CD4-positive, alpha-beta T cell treated with Interleukin-4 for 1 hour (primary cell): ENCODE results near the gene PIK3C2B.
A peak's percentile ranks its signal among the peaks of the same experiment; 100 is the strongest.
"Not testable (repeated sequence)": the region's sequence is repeated elsewhere in the genome, so short reads cannot be mapped to it uniquely, and the experiment has no call there.

ENCODE experiments used
- DNase-seq, 2 donors: peaks; one replicate each; pipeline ENCODE4 v3.0.0-alpha.2; 2020 to 2022

The PIK3C2B gene

DNA sequence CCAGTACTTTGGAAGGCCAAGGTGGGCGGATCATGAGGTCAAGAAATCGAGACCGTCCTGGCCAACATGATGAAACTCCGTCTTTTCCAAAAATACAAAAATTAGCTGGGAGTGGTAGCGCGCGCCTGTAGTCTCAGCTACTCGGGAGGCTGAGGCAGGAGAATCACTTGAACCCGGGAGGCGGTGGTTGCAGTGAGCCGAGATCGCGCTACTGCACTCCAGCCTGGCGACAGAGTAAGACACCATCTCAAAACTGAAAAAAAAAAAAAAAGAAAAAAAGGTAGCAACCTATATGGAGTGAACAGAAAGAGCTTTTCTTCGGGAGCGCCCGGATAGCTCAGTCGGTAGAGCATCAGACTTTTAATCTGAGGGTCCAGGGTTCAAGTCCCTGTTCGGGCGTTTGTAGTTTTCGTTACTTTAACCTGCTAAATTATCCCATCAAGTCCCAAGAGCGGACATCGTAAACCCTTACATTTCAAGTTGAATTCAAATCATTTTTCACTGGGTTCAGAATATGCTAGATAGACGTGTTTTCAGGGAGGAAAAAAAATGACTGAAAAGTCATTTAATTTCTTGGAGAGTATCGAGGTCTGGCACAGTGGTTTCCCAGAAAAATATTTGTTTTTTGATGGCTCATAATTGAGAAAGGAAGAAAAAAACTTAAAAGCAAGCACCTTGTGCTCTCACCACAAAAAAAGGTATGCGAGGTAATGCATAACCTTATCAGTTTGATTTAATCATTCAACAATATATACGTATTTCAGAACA is 11.8 kb upstream of the PIK3C2B start:
- DNase-seq = peak; percentile 84 to 86

DNA sequence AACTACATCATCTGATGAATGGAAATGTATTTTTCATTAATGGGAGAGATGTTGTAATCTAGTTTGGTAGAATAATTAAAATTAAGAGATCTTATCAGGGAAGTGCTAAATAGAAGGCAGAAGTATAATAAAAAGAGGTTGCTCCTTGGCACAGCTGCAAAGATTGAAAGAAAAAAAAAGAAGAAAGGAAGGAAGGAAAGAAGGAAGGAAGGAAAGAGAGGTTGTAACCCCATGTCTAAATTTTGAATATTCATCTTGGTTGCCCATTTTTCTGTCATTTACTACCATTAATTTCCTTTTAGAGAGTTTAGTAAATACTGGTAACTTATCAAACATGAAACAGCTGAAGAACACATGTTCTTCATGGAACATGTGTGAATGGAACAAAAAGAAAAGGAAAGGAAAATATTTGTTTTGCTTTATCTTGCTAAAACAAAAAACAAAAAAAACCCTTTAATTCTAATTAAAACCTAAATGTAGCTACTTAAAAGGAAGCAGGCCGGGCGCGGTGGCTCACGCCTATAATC is 11.1 kb upstream of the PIK3C2B start:
- no peak for DNase-seq

DNA sequence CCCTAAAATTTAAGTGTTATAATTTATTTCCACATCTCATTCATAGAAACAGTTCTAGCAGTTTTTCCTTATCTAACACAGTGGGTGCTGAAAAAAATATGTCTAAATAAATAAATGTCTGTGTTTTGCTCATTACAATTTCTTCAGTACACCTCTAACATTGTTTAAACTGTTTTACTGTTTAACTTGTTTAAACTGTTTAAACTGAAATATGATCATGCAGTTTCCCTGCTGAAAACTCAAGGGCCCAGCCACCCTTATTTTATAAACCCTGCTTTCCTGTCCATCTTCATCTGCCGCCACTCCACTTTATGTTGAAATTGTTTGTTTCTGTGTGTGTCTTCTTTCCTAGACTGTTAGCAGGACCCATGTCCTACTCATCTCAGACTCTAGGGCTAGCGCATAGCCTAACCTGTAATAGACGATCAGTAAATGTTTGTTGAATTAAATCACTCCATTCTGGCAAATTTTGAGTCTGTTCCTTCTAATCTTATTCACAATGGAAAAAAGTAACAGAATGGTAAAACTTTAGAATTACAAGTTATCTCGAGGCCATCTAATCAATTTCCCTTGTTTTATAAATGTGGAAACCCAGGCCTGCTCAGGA is 9.4 kb upstream of the PIK3C2B start:
- no peak for DNase-seq

DNA sequence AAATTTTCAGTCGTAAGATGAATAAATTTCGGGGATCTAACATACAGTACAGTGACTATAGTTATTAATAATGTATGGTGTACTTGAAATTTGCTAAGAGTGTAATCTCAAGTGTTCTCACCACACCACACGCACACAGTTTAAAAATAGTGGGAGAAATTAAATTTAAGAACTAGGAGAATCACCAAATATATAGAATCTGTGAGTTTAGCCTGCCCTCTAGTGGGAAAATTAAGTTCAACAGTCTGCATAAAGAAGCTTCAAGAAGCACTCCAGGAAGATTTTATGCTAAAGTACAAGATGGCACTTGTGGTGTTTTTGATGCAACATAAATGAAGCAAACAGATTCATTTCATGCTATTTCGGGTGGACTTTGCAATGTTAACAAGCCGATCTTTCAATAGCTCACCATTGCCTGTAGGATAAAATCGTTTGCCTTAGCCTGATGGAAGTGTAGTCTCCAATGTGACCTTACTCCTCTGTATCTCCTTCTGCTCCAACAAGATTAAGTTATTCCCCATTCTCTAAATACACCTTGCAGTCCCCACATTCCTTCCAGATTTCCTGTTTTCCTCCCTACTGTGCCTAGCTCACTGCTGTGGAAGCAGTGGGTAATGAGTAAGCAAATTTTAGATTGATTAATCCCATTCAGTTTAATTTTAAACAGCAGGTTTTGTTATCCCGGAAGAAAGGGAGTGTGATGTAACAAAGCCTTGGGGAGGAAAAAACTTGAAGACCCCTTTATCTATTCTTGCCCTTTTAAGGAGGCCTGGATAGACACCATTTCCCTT is 8.7 kb upstream of the PIK3C2B start:
- peak in 1 of 2 donors; percentile 85 for DNase-seq

DNA sequence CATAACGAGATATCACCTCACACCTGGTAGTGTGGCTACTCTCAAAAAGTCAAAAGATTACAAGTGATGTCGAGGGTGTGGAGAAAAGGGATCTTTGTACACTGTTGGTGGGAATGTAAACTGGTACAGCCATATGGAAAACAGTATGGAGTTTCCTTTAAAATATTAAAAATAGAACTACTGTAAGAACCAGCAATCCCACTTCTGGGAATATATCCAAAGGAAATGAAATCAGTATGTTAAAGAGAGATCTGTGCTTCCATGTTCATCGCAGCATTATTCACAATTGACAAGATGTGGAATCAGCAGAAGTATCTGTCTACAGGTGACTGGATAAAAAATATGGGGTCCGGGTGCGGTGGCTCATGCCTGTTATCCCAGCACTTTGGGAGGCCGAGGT is 7.6 kb upstream of the PIK3C2B start:
- no peak for DNase-seq

DNA sequence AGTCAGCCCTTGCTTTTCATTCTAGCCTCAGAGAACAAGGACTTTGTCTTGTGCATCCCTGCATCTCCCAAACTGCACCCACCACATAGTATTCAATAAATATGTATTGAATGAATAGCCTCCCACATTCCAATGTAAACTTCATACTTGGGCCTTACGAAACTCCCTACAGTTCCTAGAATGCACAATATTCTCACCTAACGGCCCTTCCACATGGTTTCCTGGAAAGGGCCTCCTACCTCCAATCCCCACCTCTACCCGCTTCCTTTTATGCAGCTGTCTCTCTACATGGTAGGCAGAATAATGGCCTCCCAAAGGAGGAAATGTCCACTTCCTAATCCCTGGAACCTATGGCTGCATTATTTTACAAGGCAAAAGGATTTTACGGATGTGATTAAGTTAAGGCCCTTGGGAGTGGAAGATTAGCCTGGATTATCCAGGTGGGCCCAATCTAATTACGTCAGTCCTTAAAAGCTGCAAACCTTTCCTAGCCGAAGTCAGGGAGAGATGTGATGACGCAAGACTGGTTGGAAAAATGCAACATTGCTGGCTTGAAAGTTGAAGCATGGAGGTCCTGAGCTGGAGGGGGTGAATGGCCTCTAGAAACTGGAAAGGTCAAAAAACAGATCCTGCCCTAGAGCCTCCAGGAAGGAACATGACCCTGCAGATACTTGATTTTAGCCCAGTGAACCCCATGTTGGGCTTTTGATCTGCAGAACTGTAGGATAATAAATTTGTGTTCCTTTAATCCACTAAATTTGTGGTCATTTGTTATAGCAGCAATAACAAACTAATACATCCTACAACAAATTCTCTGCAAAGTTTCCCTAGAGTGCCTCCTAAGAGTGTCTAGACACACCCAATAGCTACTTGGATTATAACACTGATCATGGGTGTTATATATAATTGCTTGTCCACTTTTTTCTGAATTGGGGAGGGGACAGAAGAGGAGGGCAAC is 5.2 kb upstream of the PIK3C2B start:
- no peak for DNase-seq

DNA sequence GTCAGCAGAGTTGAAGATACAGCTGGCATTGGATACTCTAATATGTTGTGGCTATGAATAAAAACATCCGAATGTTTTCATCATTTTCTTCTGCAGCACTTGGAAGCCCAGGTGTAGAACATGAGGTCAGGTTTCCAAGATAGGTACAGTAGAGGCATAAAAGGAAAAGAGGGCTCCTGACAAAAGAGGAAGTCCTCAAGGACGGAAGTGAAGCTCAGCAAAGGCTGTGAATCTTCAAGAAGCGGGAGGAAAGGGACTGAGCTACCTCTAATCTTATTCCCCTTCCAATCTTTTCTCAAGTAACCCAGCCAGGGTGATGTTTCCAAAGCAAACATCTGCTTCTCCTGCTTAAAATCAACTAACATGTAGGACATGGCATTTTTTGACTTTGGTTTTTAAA is 4.4 kb upstream of the PIK3C2B start:
- no peak for DNase-seq

DNA sequence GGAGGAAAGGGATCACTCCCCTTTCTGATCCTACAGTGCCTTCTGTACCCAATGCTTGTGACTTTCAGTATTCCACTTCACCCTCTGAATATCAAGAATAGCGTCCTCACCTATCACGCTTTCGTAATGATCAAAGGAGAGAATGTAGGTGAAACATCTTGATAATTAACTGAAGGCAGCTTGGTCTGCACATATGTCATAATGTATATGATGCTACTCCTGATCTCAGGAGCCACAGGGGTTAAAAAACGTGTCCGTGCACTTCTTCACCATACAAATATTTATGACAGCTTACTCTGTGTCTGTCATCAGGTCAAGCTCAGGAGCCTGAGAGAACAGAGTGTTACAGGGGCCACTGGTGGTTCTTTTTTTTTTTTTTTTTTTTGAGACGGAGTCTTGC is 1.2 kb upstream of the PIK3C2B start:
- DNase-seq = no peak

DNA sequence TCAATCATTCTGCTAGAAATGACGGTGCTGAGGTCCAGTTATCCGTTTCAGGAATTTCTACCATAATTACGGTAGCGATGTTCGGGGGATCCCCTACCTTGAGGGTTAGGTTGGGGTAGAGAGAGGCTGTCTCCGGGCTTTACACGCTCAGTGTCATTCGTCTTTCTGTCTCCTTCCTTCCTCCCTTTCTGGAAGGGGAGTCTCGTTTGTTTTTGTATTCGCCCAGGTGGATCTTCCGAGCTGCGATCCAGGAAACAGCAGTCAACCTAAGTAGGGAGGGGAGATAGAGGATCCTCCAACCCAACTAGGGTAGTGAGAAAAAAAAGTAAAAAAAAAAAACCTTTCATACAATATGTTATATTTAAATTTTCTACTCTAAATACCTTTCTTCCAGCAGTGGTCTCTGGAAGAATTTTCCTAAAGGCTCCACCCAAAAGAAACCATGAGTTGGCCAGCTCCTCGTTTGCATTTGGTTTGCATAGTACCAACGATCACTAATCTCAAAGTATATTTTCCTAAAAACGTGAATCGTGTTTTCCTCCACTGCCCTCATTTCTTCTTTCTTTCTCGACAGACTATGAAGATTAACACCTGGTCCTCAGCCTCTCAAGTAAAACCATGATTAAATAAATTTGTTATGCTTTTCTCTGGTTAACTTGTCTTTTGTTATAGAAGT is 611 bp upstream of the PIK3C2B start:
- DNase-seq = peak in 1 of 2 donors; percentile 59

DNA sequence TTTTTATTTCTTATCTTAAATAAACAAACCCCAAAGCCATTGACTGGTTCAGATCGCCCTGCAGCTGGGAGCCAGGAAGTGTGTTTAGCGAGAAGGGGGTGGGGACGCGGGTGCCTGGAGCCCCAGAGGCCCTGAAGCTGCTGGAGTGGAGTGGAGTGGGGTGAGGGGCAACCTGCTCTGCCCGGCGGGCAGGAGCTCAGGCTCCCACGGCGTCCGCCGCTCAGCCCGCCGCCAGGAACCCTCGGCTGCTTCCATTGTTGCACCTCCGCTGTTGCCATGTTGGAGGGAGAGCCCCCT is 673 bp downstream of the PIK3C2B start:
- peak; percentile 38 to 66 for DNase-seq

DNA sequence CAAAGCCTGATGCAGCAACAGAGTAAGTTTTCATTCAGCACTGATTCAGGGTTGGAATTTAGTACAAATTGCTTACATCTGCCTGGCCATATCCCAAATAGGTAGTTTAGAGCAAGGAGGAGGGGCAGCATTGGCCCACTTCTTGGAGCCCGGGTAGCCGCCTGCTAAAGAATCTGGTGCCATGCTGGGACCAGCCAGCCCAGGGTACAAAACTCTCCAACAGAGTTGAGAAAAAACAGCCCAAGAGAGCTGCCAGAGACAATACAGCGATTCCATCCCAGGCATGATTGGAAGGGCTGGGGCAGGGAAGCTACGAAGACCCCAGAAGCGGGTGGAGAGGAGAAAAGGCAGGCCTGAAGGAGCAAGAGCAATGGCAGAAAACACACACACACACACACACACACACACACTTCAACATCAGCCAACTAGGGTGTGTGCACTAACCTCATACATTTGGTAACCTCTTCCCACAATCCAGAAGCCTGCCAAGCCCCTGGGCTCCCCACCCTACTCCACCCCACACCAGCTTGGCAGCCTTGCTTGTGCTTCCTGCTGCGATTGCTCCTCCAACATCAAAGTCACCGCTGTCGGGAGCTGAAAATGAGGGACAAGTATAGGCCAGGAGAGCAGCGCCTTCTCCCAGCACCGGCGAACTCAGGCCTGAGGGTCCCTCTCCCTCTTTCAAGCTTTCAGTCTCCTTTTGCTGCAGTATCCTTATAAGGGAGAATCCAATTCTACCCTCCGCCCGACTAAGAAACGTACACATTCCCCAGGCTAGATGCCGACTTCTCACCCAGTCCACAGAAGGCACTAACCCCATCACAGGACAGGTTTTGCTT is 1.2 kb downstream of the PIK3C2B start:
- no peak for DNase-seq

DNA sequence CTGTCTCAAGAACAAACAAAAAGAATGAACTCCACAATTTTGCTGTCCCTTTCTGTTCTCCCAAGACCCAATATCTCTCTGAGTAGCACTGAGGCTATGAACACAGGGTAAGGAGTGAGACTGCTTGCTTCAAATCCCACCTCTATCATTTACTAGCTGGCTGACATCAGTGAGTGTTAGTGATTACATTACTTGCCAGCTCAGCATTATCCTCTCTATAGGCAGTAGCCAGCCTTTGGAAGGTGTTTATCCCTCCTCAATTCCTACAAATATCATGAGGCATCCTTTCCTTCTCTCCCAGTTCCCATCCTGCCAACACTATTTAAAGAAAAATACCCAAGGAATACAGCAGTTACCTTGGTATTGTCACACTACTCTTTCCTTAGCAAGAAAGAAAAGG is 3.0 kb downstream of the PIK3C2B start:
- no peak for DNase-seq

DNA sequence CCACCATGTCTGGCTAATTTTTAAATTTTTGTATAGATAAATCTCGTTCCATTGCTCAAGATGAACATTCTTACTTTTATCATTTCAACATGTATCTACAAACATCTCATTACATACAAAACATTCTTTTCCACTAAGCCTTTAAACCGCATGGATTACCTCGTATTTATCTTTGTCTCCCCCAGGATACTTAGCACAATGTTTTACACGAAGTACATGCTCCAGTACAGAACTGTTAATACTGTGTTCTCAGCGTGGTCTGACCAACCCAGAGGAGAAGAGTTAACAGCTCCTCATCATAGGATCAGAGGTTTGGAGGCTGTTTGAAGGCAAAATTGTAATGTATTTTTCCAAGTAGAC is 7.4 kb downstream of the PIK3C2B start:
- DNase-seq = no peak

DNA sequence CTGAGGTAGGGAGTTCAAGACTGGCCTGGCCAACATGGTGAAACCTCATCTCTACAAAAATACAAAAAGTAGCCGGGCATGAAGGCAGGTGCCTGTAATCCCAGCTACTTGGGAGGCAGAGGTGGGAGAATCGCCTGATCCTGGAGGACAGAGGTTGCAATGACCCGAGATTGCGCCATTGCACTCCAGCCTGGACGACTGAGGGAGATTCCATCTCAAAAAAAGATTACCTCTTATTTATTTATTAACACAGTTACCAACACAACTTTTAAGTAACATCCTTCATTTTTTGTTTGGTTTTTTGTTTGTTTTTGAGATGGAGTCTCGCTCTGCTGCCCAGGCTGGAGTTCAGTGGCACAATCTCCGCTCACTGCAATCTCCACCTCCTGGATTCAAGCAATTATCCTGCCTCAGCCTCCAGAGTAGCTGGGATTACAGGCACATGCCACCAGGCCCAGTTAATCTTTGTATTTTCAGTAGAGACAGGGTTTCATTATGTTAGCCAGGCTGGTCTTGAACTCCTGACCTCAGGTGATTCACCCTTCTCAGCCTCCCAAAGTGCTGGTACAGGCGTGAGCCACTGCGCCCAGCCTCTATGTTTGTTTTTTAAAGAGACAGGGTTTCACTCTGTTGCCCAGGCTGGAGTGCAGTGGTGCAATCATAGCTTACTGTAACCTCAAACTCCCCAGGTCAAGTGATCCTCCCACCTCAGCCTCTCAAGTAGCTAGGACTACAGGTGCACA is 7.9 kb downstream of the PIK3C2B start:
- DNase-seq = not testable (repeated sequence)

DNA sequence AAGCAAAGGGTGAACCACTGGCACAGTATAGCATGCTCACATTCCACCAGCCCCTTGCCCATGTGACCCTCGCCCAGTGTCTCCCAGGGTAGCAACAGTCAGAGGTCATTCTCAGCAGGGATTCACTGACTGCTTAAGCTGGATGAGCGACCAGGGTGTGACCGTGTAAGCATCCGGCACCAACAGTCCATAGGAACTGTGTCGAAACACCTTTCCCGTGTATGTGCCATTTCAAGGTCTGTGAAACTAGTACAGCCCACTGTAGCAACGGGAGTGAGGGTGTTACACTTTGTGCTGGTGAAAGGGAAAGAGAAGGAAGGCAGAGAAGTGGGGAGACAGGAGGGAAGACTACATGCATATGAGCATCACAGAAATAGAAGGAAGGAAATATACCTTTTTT is 10.8 kb downstream of the PIK3C2B start:
- no peak for DNase-seq

DNA sequence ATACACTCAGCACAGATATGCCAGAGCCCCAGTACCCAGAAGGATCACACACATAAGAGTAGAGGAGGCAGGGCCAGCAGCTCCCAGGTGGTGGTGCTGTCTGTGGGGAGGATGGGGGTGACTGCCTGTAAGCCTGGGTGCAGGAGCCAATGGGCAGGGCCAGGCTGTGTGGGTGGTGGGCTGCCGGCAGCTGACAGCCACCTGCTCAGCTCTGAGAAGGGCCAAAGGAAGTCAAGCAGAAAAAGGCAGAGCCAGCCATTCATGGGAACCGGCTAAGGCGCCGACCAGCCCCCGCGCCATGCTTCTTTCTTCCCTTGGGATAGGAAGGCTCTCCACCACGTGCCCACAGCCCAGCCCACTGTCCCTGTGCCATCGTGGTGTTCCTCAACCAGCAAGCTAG is 14.1 kb downstream of the PIK3C2B start:
- peak in 1 of 2 donors; percentile 16 for DNase-seq

DNA sequence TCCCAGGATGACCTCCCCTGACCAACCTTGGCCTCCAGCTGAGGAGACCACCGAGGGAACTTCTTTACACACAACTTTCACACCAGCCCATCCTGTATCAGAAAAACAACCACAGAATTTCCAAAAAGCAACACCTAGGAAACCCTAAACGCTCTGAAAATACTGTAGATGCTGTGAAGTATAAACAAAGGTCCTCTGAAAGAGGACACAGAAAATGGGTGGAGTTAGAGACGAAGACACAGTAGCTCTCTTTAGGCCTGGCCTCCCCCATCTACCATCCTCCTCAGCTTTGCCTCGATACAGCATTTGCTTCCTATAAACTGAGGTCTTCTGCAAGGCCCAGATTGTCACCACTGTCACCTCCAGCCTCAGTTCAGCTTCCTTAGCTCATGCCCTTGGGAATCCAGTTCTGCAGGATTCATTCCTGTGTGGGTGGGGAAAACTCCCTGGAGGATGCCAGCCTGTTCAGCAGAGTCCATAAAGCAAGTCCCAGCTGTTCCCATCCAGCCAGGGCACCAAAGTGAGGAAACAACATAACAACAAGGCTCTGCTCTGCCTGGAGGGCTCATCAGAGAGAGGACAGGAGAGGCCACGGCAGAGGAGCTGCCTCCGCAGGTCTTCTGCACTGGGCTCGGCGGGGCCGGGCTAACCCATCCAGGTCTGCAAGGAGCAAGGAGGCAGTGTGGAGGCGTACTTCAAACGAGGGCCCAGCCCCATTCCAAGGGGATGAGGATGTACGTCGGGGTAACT is 15.0 kb downstream of the PIK3C2B start:
- no peak for DNase-seq

DNA sequence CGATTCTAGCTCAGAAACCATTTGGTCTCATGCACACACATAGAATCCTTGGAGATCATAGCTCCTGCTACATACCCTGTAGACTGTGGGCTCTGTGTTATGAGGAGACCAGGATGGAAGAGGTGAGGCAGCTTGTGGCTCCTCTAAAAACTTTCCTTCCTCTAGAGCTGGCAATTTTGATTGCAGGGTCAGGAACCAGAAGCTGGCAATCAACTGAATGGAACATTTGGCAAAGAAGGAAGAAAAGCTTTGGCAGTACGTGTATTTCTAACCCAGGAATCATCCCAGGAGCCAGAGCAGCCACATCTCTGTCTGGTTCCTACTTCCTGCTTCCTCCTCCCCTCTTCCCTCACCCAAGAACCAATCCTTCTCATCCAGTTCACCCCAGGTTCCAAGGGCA is 15.7 kb downstream of the PIK3C2B start:
- no peak for DNase-seq

DNA sequence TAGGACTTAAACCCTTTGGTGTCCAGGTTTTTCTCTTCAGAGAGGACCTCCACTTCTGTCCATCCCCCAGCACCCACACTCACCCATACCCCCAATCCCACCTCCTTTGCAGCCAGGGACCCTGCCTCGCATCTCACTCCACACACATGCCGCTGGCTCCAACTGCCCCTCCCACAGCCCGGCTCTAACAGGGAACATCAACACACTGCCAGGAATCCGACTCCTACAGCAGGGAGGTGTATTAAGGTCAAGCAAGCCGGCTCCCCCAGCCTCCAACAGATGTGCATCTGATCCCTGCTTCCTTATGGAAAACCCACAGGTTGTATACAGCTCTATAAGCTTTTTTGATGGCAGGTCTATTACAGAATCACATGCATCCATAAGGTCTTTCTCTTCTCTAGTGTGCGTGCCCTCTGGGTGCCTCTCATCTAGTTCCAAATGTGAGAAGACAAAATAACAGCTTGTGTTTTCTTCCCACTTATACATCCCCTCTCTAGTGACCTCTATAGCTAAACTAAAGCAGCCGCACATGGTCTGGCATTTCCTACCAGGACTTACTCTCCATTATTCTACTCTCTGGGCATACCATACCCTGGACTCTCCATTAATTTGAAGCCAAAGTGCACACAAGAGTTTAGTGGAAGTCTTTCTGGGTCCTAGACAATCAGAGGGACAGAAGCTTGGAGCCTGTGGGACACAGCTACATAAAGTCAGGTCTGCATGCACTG is 16.3 kb downstream of the PIK3C2B start:
- no peak for DNase-seq
